ENCODE measurements around the gene ITGA6.

- TF ChIP-seq CTCF (IDR thresholded peaks at IDR 0.05; ENCODE audit: insufficient read depth, low read depth, low read length) = no peak
- no peak for TF ChIP-seq EZH2 (IDR thresholded peaks at IDR 0.05; ENCODE audit: insufficient read depth, low read length)
These were observed 53.2 kb downstream of the ITGA6 start for GRCh38 chr2:172480301-172481218.

All from astrocyte (in vitro differentiated cells and primary cell).